ENCODE measurements around the gene TOX4.

DNA sequence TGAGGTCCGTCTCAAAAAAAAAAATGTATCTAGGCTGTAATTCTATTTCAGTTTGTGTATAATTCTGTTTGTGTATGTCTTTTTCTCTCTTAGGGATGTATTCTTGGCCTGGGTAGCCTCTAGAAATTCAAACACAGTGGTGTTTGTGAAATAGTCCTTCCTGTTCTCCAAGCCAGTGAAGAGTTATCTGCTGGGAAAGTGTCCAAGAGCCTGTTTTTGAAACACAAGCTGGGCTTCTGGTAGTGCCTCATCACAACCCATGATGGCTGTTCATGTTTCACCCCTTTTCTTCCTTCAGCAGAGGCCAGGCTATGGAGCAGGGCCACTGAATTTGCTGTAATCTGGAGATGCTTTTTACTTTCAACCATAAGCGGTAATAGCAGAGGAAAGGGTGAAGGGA is 19.5 kb downstream of the TOX4 start:
- no peak for TF ChIP-seq CTCF (IDR thresholded peaks at IDR 0.05; ENCODE audit: insufficient read depth, low read length, poor library complexity, severe bottlenecking)
- no peak for TF ChIP-seq EZH2phosphoT487 (conservative IDR thresholded peaks at IDR 0.05; ENCODE audit: low read length)
